GM12891 (cell line): ENCODE results near the gene ZNF593.

Experiments
- DNase-seq: peaks from one replicate; pipeline ENCODE4 v3.0.0; 2011; ENCODE audit warnings: low spot score; ENCODE audit not compliant: insufficient read length
- FAIRE-seq: peaks from 2 replicates; lab custom pipeline; 2011; peaks lifted over from hg19 to GRCh38; lab: Jason Lieb, UNC
- PAX5 ChIP-seq: IDR thresholded peaks from 2 replicates; pipeline ENCODE4 v1.6.1; 2011; ENCODE audit warnings: low read length, moderate library complexity, mild to moderate bottlenecking; ENCODE audit not compliant: insufficient read depth, severe bottlenecking
- POLR2A ChIP-seq: IDR thresholded peaks from 2 replicates; pipeline ENCODE4 v1.6.1; 2011; ENCODE audit warnings: low read depth, low read length, control low read depth
- POLR2AphosphoS5 ChIP-seq: IDR thresholded peaks from 2 replicates; pipeline ENCODE4 v1.6.1; 2011; ENCODE audit warnings: low read depth, low read length, control low read depth
- POU2F2 ChIP-seq: IDR thresholded peaks from 2 replicates; pipeline ENCODE4 v1.6.1; 2011; ENCODE audit warnings: low read depth, mild to moderate bottlenecking, control low read depth, low read length, moderate library complexity
- SPI1 ChIP-seq: IDR thresholded peaks from 2 replicates; pipeline ENCODE4 v1.6.1; 2011; ENCODE audit warnings: low read depth, low read length, control low read depth
- TAF1 ChIP-seq: IDR thresholded peaks from 2 replicates; pipeline ENCODE4 v1.6.1; 2011; ENCODE audit warnings: low read depth, low read length, control low read depth

ZNF593 gene

DNA sequence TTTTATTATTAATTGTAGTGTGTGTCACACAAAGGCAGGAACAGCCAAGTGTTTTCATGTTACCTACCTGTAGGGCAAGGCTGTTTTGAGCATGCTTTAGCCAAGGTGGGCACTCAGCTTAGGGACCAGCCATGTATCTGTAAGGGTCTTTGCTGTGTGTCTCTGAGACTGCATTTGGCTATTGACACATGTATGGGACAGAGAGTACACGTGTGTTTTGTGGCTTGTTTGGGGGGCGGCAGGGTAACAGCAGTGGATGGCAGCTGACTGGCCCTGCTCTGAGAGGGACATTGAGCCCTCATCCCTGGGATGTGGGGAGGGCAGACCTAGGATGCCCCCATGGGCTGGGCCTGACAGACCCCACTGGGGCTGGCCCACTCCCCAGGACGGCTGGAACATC lies 27.6 kb downstream of the ZNF593 start:
- FAIRE-seq (no peak), DNase-seq (no peak)
- TF ChIP-seq TAF1: no peak
- TF ChIP-seq POLR2A: no peak
- no peak for TF ChIP-seq PAX5
- no peak for TF ChIP-seq POU2F2
- TF ChIP-seq SPI1: no peak
- TF ChIP-seq POLR2AphosphoS5: no peak

DNA sequence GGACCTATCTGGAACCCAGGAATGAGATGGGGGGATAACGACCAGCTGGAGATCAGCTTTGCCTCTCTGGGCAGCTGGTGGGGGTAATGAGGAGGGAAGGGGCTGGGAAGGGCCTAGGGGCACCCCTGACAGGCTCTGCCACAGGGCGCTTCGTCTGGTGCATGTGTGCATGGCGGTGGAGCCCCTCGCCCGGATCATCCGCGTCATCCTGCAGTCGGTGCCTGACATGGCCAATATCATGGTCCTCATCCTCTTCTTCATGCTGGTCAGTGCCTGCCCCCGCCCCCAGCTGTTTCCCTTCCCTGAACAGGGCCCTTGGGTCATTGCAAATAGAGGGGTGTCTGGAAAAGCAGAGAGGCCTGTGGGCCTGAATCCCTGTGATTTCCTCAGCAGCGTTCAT lies 28.1 kb downstream of the ZNF593 start:
- TF ChIP-seq POLR2AphosphoS5 (no peak), POLR2A (no peak), POU2F2 (no peak), TAF1 (no peak), PAX5 (no peak), SPI1 (no peak)
- no peak for FAIRE-seq
- no peak for DNase-seq

DNA sequence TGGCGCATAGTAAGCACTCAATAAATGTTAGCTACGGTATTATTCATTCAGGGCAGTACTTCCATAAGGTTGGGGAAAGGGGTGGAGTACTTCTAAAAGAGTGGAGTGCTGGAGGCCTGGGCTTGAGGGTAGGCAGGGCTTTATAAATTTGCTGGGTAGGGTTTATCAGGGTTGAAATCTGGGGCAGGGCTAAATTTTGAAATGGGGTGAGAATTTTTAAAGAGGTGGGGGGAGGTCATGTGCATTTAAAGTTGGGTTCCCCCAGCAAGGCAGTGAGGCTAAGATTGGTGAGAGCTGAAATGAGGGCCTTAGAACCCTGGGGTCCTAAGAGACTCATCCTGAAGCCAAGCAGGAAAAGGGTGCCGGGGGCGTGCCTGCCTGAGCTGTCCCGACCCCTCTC lies 30.7 kb downstream of the ZNF593 start:
- no peak for FAIRE-seq
- TF ChIP-seq PAX5: no peak
- TF ChIP-seq POLR2AphosphoS5: no peak
- TF ChIP-seq TAF1: no peak
- no peak for TF ChIP-seq POU2F2
- no peak for TF ChIP-seq SPI1
- no peak for TF ChIP-seq POLR2A
- DNase-seq: no peak

DNA sequence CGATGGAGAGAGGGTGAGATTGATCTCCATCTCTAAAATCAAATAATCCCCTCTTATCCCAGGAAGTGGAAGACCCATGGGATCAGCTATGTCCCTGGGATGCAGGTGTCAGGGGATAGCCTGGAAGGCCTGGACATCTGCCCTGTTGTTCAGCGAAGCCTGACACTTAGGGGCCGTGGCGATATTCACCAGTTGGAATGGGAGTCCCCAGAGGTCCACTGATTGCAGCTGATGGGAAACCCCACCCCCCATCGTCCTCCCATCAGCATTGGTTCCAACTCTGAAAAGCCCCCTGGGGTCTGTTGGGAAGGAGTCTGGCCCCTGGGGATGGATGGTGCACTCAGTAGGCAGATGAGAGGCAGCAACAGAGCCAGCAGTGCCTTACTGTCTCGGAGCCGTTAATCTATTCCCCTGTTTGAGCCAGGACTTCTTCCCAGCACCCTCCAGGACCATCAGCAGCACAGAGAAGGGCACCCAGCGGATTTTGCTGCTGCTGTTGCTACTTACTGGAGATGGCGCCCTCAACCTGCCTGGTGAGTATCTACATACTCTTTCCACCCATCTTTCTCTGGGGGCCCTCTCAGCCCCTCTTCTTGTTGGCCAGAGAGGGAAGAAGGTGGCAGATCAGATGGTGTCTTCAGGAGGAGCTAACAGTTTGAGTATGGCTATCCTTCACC lies 34.1 kb downstream of the ZNF593 start:
- TF ChIP-seq POLR2A (no peak), TAF1 (no peak), PAX5 (no peak), POLR2AphosphoS5 (no peak), SPI1 (no peak), POU2F2 (no peak)
- FAIRE-seq (no peak), DNase-seq (no peak)

DNA sequence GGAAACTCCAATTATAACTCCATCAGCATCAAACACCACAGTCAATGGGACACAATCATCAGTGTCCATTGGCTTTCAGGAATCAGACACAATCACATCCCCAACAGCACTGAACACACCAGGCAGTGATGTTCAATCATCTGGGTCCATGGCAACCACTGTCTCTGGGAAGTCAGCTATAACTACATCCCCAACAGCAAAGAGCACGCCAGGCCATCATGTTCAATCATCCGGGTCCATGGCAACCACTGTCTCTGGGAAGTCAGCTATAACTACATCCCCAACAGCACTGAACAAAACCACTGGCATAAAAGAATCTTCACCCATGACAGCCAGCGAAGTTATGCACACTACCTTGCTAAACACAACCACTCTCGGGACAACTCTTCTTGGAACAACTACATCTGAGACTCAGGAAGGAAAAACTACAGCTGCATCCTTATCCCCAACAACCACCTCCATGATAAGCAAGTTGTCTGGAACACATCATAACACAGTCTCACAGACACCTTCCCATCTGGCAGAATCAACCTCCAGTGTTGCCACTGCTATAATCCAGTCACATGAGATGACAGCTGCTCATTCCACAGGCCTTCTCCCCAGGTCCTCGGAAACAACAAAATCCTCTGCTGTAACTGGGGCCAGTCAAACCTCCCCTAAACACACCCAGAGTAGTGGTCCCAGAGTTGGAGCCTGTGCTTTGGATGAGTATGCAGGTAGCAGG lies 40.6 kb downstream of the ZNF593 start:
- TF ChIP-seq POLR2A (no peak), PAX5 (no peak), SPI1 (no peak), POU2F2 (no peak), TAF1 (no peak), POLR2AphosphoS5 (no peak)
- DNase-seq (no peak), FAIRE-seq (no peak)

DNA sequence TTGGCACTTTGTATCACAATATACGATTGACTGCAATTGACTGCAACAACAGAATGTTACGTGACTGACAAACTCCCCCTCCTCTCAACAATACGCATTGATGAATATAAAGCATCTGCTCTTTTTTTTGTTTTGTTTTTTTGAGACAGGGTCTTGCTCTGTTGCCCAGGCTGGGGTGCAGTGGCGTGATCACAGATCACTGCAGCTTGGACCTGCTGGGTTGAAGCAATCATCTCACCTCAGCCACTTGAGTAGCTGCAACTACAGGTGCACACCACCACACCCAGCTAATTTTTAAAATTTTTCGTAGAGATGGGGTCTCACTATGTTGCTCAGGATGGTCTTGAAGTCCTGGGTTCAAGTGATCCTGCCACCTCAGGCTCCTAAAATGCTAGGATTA lies 43.0 kb downstream of the ZNF593 start:
- DNase-seq: no peak
- no peak for FAIRE-seq
- TF ChIP-seq POLR2A (no peak), PAX5 (no peak), POU2F2 (no peak), POLR2AphosphoS5 (no peak), SPI1 (no peak), TAF1 (no peak)

DNA sequence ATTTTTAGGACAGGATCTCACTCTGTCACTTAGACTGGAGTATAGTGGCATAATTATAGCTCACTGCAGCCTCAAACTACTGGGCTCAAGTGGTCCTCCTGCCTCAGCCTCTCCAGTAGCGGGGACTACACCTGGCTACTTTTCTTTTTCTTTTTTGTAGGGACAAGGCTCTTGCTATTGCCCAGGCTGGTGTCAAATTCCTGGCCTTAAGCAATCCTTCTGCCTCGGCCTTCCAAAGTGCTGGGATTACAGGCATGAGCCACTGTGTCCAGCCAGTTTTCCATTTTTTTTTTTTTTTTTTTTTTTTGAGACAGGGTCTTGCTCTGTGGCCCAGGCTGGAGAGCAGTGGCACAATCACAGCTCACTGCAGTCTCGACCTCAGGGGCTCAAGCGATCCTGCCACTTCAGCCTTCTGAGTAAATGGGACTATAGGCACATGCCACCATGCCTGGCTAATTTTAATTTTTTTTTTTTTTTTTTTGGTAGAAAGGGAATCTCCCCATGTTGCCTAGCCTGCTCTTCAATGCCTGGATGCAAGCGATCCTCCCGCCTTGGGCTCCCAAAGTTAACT lies 43.7 kb downstream of the ZNF593 start:
- no peak for DNase-seq
- FAIRE-seq: no peak
- TF ChIP-seq POLR2AphosphoS5 (no peak), POLR2A (no peak), PAX5 (no peak), SPI1 (no peak), TAF1 (no peak), POU2F2 (no peak)

DNA sequence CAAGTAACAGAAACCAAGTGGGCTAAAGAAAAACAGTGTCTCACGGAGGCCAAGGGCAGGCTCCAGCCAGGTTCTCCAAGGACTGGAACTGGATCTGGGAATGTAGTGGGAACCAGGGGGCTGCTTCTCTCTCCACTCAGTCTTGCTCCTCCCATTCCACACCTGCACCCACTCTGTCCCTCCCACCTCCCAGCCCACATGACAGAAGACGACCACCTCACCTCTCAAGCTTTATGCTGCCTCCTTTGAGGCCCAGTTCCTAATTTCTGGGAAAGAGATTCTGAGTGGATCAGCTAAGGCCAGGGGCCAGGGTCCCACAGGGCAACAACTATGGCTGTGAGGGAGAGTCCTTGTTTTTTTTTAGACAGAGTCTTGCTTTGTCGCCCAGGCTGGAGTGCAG lies 45.5 kb downstream of the ZNF593 start:
- FAIRE-seq: no peak
- TF ChIP-seq POLR2AphosphoS5: no peak
- no peak for TF ChIP-seq SPI1
- TF ChIP-seq POLR2A: no peak
- TF ChIP-seq TAF1: no peak
- no peak for TF ChIP-seq POU2F2
- TF ChIP-seq PAX5: no peak
- DNase-seq: no peak

DNA sequence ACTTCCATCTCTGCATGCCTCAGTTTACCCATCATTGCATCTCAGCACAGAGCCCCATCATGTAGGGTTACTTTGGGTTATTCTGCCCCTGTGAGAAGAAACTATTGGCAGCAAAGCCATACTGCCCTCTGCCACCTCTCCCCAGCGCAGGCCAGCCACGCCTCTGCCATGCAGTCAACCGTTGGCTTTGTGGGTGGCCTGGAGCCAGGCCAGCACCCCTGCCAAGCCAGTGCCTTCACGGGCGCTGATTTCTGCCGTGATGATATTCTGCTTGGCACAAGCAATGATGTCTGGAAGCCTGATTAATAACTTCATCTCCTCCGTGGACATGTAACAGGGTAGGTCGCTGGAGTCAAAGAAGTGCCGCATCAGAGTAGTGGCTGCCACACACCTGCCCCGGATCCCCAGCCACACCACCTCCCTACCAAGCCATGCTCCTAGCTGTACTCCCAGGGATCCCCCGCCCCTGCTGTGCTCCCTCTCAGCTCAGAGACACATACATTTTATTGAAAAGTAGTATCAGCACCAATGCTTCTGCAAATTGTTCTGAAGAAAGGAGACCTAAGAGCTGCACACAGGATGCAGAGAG lies 49.3 kb downstream of the ZNF593 start:
- no peak for FAIRE-seq
- no peak for DNase-seq
- TF ChIP-seq POU2F2: no peak
- TF ChIP-seq SPI1: no peak
- TF ChIP-seq POLR2AphosphoS5: no peak
- TF ChIP-seq POLR2A: no peak
- no peak for TF ChIP-seq TAF1
- no peak for TF ChIP-seq PAX5
